ENCODE results near the gene INSC. TPM values are rescaled to one million over a fixed set of nuclear protein-coding genes. Genes with fewer than 3 reads are reported as not detected.
A peak's percentile ranks its signal among the peaks of the same experiment; 100 is the strongest.

The INSC gene
- total RNA-seq, 6 experiments from 2014 or later, result 0.15 to 0.44 (median 0.43) TPM; not detected in 3

DNA sequence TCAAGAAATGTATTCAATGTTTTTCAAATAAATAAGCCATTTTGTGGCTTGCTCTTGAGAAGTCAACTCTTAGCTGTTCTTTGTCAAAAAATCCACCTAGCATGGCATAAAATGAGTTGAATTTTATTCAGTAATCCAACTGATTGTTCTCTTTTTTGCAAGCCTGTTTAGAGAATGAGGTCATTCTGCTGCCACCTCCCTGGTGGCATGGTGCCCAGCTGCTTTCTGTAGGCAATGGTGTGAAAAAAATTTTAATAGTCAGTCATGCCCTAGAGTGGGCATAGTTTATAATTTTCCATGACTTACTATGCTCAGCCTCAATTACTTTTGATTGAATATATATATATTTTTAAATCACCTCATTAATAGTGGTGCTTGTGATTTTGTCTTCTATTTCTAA lies 177.2 kb downstream of the INSC start:
- DNase-seq, result peak in 1 of 3 donors; percentile 28
- ATAC-seq, result peak in 1 of 4 donors; percentile 41
- intact Hi-C loops (cut with DNase I), result no loop called here

GRCh38 chr11:15293975-15294620 lies 179.4 kb downstream of the INSC start:
- H3K27ac ChIP-seq, result no peak overlapping the region
- H3K36me3 ChIP-seq, result no peaks in the 10 kb centered on the region
- DNase-seq (no peak), ATAC-seq (no peak)
- intact Hi-C loops (cut with DNase I), result no loop called here
- no peaks in the 10 kb centered on the region for H3K4me1 ChIP-seq
- TF ChIP-seq POLR2A (IDR thresholded peaks at IDR 0.05), result no peak
- TF ChIP-seq, protein P1, sequence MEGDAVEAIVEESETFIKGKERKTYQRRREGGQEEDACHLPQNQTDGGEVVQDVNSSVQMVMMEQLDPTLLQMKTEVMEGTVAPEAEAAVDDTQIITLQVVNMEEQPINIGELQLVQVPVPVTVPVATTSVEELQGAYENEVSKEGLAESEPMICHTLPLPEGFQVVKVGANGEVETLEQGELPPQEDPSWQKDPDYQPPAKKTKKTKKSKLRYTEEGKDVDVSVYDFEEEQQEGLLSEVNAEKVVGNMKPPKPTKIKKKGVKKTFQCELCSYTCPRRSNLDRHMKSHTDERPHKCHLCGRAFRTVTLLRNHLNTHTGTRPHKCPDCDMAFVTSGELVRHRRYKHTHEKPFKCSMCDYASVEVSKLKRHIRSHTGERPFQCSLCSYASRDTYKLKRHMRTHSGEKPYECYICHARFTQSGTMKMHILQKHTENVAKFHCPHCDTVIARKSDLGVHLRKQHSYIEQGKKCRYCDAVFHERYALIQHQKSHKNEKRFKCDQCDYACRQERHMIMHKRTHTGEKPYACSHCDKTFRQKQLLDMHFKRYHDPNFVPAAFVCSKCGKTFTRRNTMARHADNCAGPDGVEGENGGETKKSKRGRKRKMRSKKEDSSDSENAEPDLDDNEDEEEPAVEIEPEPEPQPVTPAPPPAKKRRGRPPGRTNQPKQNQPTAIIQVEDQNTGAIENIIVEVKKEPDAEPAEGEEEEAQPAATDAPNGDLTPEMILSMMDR (IDR thresholded peaks at IDR 0.05), result no peak
- H3K27me3 ChIP-seq, result no peaks in the 10 kb centered on the region
- no peak overlapping the region for H3K4me3 ChIP-seq
- H3K9me3 ChIP-seq, result no peaks in the 10 kb centered on the region
- WGBS (ENCODE audit: insufficient coverage, low coverage, low lambda C conversion rate, missing lambda C conversion rate), result 58% methylated on average over 1 of the region's 1 CpG

More for the DNA sequence above, 177.2 kb downstream of the INSC start:
- no peak overlapping the region for H3K4me3 ChIP-seq
- H3K9me3 ChIP-seq, result no peaks in the 10 kb centered on the region
- TF ChIP-seq, protein P1 (IDR thresholded peaks at IDR 0.05), result no peak
- TF ChIP-seq POLR2A (IDR thresholded peaks at IDR 0.05), result no peak
- no peak overlapping the region for H3K27ac ChIP-seq
- H3K36me3 ChIP-seq, result no peaks in the 10 kb centered on the region
- H3K27me3 ChIP-seq, result no peaks in the 10 kb centered on the region
- H3K4me1 ChIP-seq, result no peaks in the 10 kb centered on the region

- ATAC-seq (no peak), DNase-seq (no peak)
- Histone ChIP-seq H3K27me3 (no peaks in the 10 kb centered on the region), H3K4me3 (no peak overlapping the region), H3K9me3 (no peaks in the 10 kb centered on the region), H3K27ac (no peak overlapping the region), H3K36me3 (no peaks in the 10 kb centered on the region), H3K4me1 (no peaks in the 10 kb centered on the region)
- WGBS (ENCODE audit: insufficient coverage, low coverage, low lambda C conversion rate, missing lambda C conversion rate), result 5% methylated on average over 1 of the region's 1 CpG
- TF ChIP-seq POLR2A (IDR thresholded peaks at IDR 0.05), result no peak
- TF ChIP-seq, protein P1 (IDR thresholded peaks at IDR 0.05), result no peak
- intact Hi-C loops (cut with DNase I), result no loop called here
These were observed 181.0 kb downstream of the INSC start for GRCh38 chr11:15295695-15296094.

Other genes with a start within 250 kb of the INSC start
- gene CYP2R1, start 222.7 kb upstream of the INSC start, total RNA-seq, result 10 to 100 TPM in 1 of 6 experiments, 1 to 10 TPM in 5; 4.3 to 11.6 (median 6.3) TPM
- 1 to 10 TPM in 3 of 6 experiments, under 1 TPM in 2, not detected in 1; 0.68 to 8.6 (median 2.1) TPM for gene CALCA, start 142.6 kb upstream of the INSC start, total RNA-seq
- under 1 TPM in 5 of 6 experiments, not detected in 1; 0.12 to 0.86 (median 0.29) TPM for gene CALCB, start 41.3 kb upstream of the INSC start, total RNA-seq